ENCODE measurements around the gene IGF1R. TPM values are rescaled to one million over a fixed set of nuclear protein-coding genes. Genes with fewer than 3 reads are reported as not detected.
A peak's percentile ranks its signal among the peaks of the same experiment; 100 is the strongest.

The IGF1R gene
- total RNA-seq, 1 experiment from 2014 or later = 16.3 TPM

DNA sequence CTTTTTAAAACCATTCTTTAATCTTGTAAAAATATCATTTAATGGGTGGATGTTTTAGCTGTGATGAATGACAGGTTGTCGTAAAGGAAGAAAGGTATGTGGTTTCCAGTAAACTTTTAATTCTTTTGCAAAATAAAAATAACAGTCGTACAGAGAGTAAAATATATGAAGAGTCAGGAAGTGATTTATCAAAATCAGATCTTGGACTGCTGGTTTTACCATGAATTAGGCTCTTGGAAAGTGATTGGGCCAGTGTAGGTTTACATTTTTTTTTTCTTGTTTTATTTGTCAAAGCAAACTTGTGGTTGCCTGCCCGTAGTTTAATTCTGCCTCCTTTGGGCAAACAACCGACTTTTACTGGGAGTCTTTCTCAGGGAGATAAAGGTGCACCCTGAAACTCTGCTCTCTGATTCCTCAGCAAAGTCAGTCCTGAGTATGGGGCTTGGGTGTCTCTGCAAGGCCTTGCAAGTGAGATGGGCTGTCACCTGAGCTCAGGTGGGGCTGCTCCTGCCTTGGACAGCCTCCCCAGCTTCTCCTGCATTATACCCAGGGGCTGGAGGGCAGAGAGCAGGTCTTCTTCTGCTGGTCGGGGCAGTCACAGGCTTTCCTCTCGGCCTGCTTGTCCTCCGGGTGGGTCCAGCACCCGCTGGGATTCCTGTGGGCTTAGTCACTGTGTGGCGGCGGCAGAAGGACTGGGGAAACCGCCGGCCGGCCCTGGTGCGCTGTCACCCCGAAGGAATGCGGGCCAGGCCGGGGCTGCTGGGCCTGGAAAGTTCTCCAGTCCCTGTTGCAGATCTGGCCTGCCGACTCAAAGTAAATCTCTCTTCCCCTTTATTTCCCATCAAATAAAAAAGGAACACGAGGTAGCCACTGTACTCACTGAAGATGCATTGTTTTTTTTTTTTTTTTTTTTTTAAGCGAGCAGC is 79.0 kb downstream of the IGF1R start (continued):
- TF ChIP-seq, protein P1, sequence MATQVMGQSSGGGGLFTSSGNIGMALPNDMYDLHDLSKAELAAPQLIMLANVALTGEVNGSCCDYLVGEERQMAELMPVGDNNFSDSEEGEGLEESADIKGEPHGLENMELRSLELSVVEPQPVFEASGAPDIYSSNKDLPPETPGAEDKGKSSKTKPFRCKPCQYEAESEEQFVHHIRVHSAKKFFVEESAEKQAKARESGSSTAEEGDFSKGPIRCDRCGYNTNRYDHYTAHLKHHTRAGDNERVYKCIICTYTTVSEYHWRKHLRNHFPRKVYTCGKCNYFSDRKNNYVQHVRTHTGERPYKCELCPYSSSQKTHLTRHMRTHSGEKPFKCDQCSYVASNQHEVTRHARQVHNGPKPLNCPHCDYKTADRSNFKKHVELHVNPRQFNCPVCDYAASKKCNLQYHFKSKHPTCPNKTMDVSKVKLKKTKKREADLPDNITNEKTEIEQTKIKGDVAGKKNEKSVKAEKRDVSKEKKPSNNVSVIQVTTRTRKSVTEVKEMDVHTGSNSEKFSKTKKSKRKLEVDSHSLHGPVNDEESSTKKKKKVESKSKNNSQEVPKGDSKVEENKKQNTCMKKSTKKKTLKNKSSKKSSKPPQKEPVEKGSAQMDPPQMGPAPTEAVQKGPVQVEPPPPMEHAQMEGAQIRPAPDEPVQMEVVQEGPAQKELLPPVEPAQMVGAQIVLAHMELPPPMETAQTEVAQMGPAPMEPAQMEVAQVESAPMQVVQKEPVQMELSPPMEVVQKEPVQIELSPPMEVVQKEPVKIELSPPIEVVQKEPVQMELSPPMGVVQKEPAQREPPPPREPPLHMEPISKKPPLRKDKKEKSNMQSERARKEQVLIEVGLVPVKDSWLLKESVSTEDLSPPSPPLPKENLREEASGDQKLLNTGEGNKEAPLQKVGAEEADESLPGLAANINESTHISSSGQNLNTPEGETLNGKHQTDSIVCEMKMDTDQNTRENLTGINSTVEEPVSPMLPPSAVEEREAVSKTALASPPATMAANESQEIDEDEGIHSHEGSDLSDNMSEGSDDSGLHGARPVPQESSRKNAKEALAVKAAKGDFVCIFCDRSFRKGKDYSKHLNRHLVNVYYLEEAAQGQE (IDR thresholded peaks at IDR 0.05; ENCODE audit: low read depth) = no peak
- TF ChIP-seq RAD21 (IDR thresholded peaks at IDR 0.05; ENCODE audit: low read depth) (no peak; the same call in 1 of the 2 replicates), CEBPB (IDR thresholded peaks at IDR 0.05; ENCODE audit: low read depth) (no peak), FOSL1 (IDR thresholded peaks at IDR 0.05; ENCODE audit: low read depth) (peak; percentile 95), POLR2AphosphoS5 (IDR thresholded peaks at IDR 0.05; ENCODE audit: low read depth, low read length) (no peak), SRF (IDR thresholded peaks at IDR 0.05; ENCODE audit: low read depth) (no peak), SP1 (IDR thresholded peaks at IDR 0.05; ENCODE audit: low read depth) (peak; percentile 76), ZNF274 (IDR thresholded peaks at IDR 0.05; ENCODE audit: low read depth, low read length) (no peak), ZFX (IDR thresholded peaks at IDR 0.05) (peak; percentile 71)
- TF ChIP-seq, protein P2, sequence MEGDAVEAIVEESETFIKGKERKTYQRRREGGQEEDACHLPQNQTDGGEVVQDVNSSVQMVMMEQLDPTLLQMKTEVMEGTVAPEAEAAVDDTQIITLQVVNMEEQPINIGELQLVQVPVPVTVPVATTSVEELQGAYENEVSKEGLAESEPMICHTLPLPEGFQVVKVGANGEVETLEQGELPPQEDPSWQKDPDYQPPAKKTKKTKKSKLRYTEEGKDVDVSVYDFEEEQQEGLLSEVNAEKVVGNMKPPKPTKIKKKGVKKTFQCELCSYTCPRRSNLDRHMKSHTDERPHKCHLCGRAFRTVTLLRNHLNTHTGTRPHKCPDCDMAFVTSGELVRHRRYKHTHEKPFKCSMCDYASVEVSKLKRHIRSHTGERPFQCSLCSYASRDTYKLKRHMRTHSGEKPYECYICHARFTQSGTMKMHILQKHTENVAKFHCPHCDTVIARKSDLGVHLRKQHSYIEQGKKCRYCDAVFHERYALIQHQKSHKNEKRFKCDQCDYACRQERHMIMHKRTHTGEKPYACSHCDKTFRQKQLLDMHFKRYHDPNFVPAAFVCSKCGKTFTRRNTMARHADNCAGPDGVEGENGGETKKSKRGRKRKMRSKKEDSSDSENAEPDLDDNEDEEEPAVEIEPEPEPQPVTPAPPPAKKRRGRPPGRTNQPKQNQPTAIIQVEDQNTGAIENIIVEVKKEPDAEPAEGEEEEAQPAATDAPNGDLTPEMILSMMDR (IDR thresholded peaks at IDR 0.05 in 2 of 3, conservative IDR thresholded peaks at IDR 0.05 in 1 of 3; ENCODE audit: borderline replicate concordance in 1 of 3, insufficient read depth in 1 of 3, low read depth in 2 of 3, low read length in 2 of 3) = no peak
